Testis (tissue), 3 donors: Measurements from ENCODE around the gene MAPK12. TPM values are rescaled to one million over a fixed set of nuclear protein-coding genes. Genes with fewer than 3 reads are reported as not detected.

Experiments used
- DNase-seq: peaks from one replicate; pipeline ENCODE4 v3.0.0-alpha.2; 2019
- H3K27ac ChIP-seq, 2 donors: fragments of 200-600 bp; sonication (generic); one replicate each; pipeline ENCODE4 v1.5.1; 2019
- H3K27me3 ChIP-seq: fragments of 200-600 bp; sonication (generic); one replicate; pipeline ENCODE4 v1.5.1; 2019
- H3K36me3 ChIP-seq: fragments of 200-600 bp; sonication (generic); one replicate; pipeline ENCODE4 v1.5.1; 2017; ENCODE audit warnings: low read depth; ENCODE audit errors: missing control alignments
- H3K4me1 ChIP-seq: fragments of 200-600 bp; sonication (generic); one replicate; pipeline ENCODE4 v1.5.1; 2019
- H3K4me3 ChIP-seq, 2 donors: fragments of 200-600 bp; sonication (generic); one replicate each; pipeline ENCODE4 v1.5.1; 2017 to 2019
- H3K9me3 ChIP-seq: fragments of 200-600 bp; sonication (generic); one replicate; pipeline ENCODE4 v1.5.1; 2017
- CTCF ChIP-seq, 3 experiments: fragments of 450-650 bp in 2 of 3; fragments of 200-600 bp in 1 of 3; sonication (generic) in 1 of 3; IDR thresholded peaks; one replicate each; pipeline ENCODE4 v1.5.1; 2016 to 2019; ENCODE audit warnings: antibody characterized with exemption in 3 of 3, mild to moderate bottlenecking in 2 of 3, moderate library complexity in 1 of 3
- POLR2A ChIP-seq: fragments of 450-650 bp; IDR thresholded peaks from one replicate; pipeline ENCODE4 v1.6.1; 2017; ENCODE audit warnings: antibody characterized with exemption, mild to moderate bottlenecking, moderate library complexity
- WGBS, 2 donors: methylation state at CpG; one replicate each; pipeline ENCODE4 v1.1.5; 2018; 5-methylcytosine and 5-hydroxymethylcytosine counted together
- intact Hi-C: fragments of 100-400 bp; cut with DNase I; formaldehyde crosslinking; loops from one replicate; pipeline ENCODE4 v1.15.1; 2023; ENCODE audit warnings: low total_unique reads
- polyA plus RNA-seq: library from polyadenylated mRNA; stranded (reverse); fragments of 350-450 nt; fragmentation: Illumina TruSeq; extraction: RNeasy Lipid Tissue Mini Kit (QIAGEN cat#74804); gene quantifications from one replicate; pipeline ENCODE4 v1.2.3, GENCODE V29; 2014; ENCODE audit warnings: low read depth, low replicate concordance; ENCODE audit not compliant: insufficient read depth
- total RNA-seq, 2 donors: library from RNA; depleted of rRNA; stranded (reverse); fragments of >200 nt; gene quantifications; one replicate each; pipeline ENCODE4 v1.2.3, GENCODE V29; 2016

MAPK12 gene
- total and polyA plus RNA-seq, 3 donors from 2014 or later, result 9.1 to 25.1 (median 22.3) TPM

GRCh38 chr22:50257451-50258360 is 3.8 kb downstream of the MAPK12 start:
- WGBS, 2 donors, result 78 to 81% methylated on average over 11 to 31 of the region's 31 CpGs
- no peaks in the 10 kb centered on the region for H3K9me3 ChIP-seq
- no peak overlapping the region for H3K27ac ChIP-seq
- no peak for TF ChIP-seq CTCF (IDR thresholded peaks at IDR 0.05)
- TF ChIP-seq POLR2A, result no peak
- no peak overlapping the region for H3K4me3 ChIP-seq
- intact Hi-C loops, result no loop called here
- H3K36me3 ChIP-seq, result no peaks in the 10 kb centered on the region
- H3K4me1 ChIP-seq, result peaks cover 11% of the 10 kb centered on the region
- DNase-seq, result no peak
- H3K27me3 ChIP-seq, result no peaks in the 10 kb centered on the region

GRCh38 chr22:50257041-50257440 is 4.4 kb downstream of the MAPK12 start:
- H3K9me3 ChIP-seq, result no peaks in the 10 kb centered on the region
- H3K36me3 ChIP-seq, result no peaks in the 10 kb centered on the region
- TF ChIP-seq POLR2A, result no peak
- TF ChIP-seq CTCF (IDR thresholded peaks at IDR 0.05), result no peak
- H3K4me3 ChIP-seq, result no peak overlapping the region
- intact Hi-C loops, result no loop called here
- H3K27me3 ChIP-seq, result no peaks in the 10 kb centered on the region
- WGBS, 2 donors, result 74 to 90% methylated on average over 2 to 16 of the region's 16 CpGs
- H3K4me1 ChIP-seq, result peaks cover 7% of the 10 kb centered on the region
- no peak for DNase-seq
- no peak overlapping the region for H3K27ac ChIP-seq

GRCh38 chr22:50256258-50256862 is 5.1 kb downstream of the MAPK12 start:
- 89 to 100% methylated on average over 1 to 12 of the region's 12 CpGs for WGBS, 2 donors
- H3K27ac ChIP-seq, result no peak overlapping the region
- H3K9me3 ChIP-seq, result no peaks in the 10 kb centered on the region
- H3K4me3 ChIP-seq, result no peak overlapping the region
- TF ChIP-seq CTCF (IDR thresholded peaks at IDR 0.05) (no peak), POLR2A (no peak)
- DNase-seq, result no peak
- H3K36me3 ChIP-seq, result no peaks in the 10 kb centered on the region
- no peaks in the 10 kb centered on the region for H3K27me3 ChIP-seq
- H3K4me1 ChIP-seq, result peaks cover 6% of the 10 kb centered on the region
- intact Hi-C loops, result no loop called here

- WGBS, 2 donors, result 87% methylated on average over 10 to 17 of the region's 17 CpGs
- Histone ChIP-seq H3K27ac (no peak overlapping the region), H3K4me3 (no peak overlapping the region), H3K9me3 (no peaks in the 10 kb centered on the region), H3K36me3 (no peaks in the 10 kb centered on the region), H3K27me3 (no peaks in the 10 kb centered on the region), H3K4me1 (peaks cover 5% of the 10 kb centered on the region)
- DNase-seq, result no peak
- intact Hi-C loops, result no loop called here
- no peak for TF ChIP-seq CTCF (IDR thresholded peaks at IDR 0.05)
- TF ChIP-seq POLR2A, result no peak
These were observed 5.9 kb downstream of the MAPK12 start for GRCh38 chr22:50255607-50256006.
